OCI-LY3 (cell line): ENCODE results near the gene EXO5.

Source experiments
- H2AFZ ChIP-seq: fragments of 200-600, 300-600 bp; shearing (Covaris generic); 2 replicates; pipeline ENCODE4 v1.6.0; 2014; ENCODE audit warnings: antibody characterized with exemption, low read depth, low read length
- H3K27ac ChIP-seq: fragments of 200-600, 300-600 bp; sonication (generic); 2 replicates; pipeline ENCODE4 v1.5.1; 2014; ENCODE audit warnings: mild to moderate bottlenecking, low read length, moderate library complexity, mixed read lengths
- H3K27me3 ChIP-seq: fragments of 200-600, 300-600 bp; sonication (generic); 2 replicates; pipeline ENCODE4 v1.6.1; 2014; ENCODE audit warnings: low read depth, low read length, mixed read lengths
- H3K36me3 ChIP-seq: fragments of 200-600, 300-600 bp; sonication (generic); replicated peaks from 2 replicates; pipeline ENCODE3; 2014; ENCODE audit warnings: low read depth, low read length, mixed read lengths
- H3K4me1 ChIP-seq: fragments of 300-600, 200-600 bp; sonication (generic); 2 replicates; pipeline ENCODE4 v1.6.1; 2014; ENCODE audit warnings: low read length, mixed read lengths
- H3K4me2 ChIP-seq: fragments of 200-600, 300-600 bp; sonication (generic); 2 replicates; pipeline ENCODE4 v1.6.1; 2014; ENCODE audit warnings: low read length, mixed read lengths
- H3K4me3 ChIP-seq: fragments of 300-600, 200-600 bp; sonication (generic); 2 replicates; pipeline ENCODE4 v1.5.1; 2014; ENCODE audit warnings: antibody characterized with exemption, mild to moderate bottlenecking, low read length, moderate library complexity
- H3K79me2 ChIP-seq: fragments of 300-600, 200-600 bp; shearing (Covaris generic); 2 replicates; pipeline ENCODE4 v1.6.1; 2014; ENCODE audit warnings: mild to moderate bottlenecking, low read length, mixed read lengths
- H3K9ac ChIP-seq: fragments of 300-600, 200-600 bp; shearing (Covaris generic); 2 replicates; pipeline ENCODE4 v1.6.0; 2014; ENCODE audit warnings: mild to moderate bottlenecking, low read length, moderate library complexity
- H3K9me3 ChIP-seq: fragments of 200-600, 300-600 bp; shearing (Covaris generic); 2 replicates; pipeline ENCODE4 v1.6.1; 2014; ENCODE audit warnings: low read length, mixed read lengths; ENCODE audit not compliant: insufficient read depth
- H4K20me1 ChIP-seq: fragments of 200-600, 300-600 bp; sonication (generic); 2 replicates; pipeline ENCODE4 v1.6.1; 2016; ENCODE audit warnings: low read length, mixed read lengths; ENCODE audit not compliant: insufficient read depth
- CTCF ChIP-seq: fragments of 200-600, 300-600 bp; sonication (generic); IDR thresholded peaks from 2 replicates; pipeline ENCODE4 v1.5.1; 2014; ENCODE audit warnings: antibody characterized with exemption, low read length, low read depth
- EZH2phosphoT487 ChIP-seq: fragments of 200-600 bp; shearing (Covaris generic); IDR thresholded peaks from 2 replicates; pipeline ENCODE4 v1.6.1; 2018; ENCODE audit warnings: antibody characterized with exemption, mixed run types, low read depth

EXO5 gene

DNA sequence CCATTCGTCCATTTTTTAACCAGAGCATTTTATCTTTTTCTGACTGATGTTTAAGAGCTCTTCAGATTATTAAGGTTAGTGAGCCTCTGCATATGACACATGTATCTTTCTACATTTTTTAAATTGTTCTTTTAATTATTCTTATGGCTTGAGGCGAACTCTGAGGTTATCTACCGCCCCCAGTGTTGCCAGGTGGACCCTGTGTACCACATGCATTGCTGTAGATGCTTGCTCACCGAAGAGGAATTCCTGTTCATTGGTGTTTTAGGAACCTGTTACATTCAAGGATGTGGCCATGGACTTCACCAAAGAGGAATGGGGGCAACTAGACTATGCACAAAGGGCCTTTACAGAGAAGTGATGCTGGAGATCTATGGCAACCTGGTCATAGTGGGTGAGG lies 54.7 kb downstream of the EXO5 start:
- H4K20me1 ChIP-seq, result no peaks in the 10 kb centered on the region
- H3K27me3 ChIP-seq, result no peaks in the 10 kb centered on the region
- H3K4me2 ChIP-seq, result no peak overlapping the region
- no peaks in the 10 kb centered on the region for H3K9me3 ChIP-seq
- H3K79me2 ChIP-seq, result no peaks in the 10 kb centered on the region
- no peak overlapping the region for H3K27ac ChIP-seq
- no peak overlapping the region for H2AFZ ChIP-seq
- H3K4me3 ChIP-seq, result no peak overlapping the region
- no peaks in the 10 kb centered on the region for H3K4me1 ChIP-seq
- TF ChIP-seq CTCF (no peak), EZH2phosphoT487 (no peak)
- no peaks in the 10 kb centered on the region for H3K36me3 ChIP-seq
- H3K9ac ChIP-seq, result no peak overlapping the region

- no peak for TF ChIP-seq CTCF
- TF ChIP-seq EZH2phosphoT487, result no peak
- Histone ChIP-seq H3K4me1 (no peaks in the 10 kb centered on the region), H2AFZ (no peak overlapping the region), H3K4me3 (no peak overlapping the region), H3K79me2 (no peaks in the 10 kb centered on the region), H3K9me3 (no peaks in the 10 kb centered on the region), H3K4me2 (no peak overlapping the region), H3K9ac (no peak overlapping the region), H3K27ac (no peak overlapping the region), H3K27me3 (no peaks in the 10 kb centered on the region), H4K20me1 (no peaks in the 10 kb centered on the region), H3K36me3 (no peaks in the 10 kb centered on the region)
These were observed 55.9 kb downstream of the EXO5 start for GRCh38 chr1:40564506-40564905.

- Histone ChIP-seq H3K4me2 (no peak overlapping the region), H3K36me3 (no peaks in the 10 kb centered on the region), H3K79me2 (no peaks in the 10 kb centered on the region), H3K27ac (no peak overlapping the region), H3K27me3 (no peaks in the 10 kb centered on the region), H2AFZ (no peak overlapping the region), H3K4me1 (no peaks in the 10 kb centered on the region), H3K4me3 (no peak overlapping the region), H3K9me3 (no peaks in the 10 kb centered on the region), H4K20me1 (no peaks in the 10 kb centered on the region), H3K9ac (no peak overlapping the region)
- TF ChIP-seq CTCF (no peak), EZH2phosphoT487 (no peak)
These were observed 56.3 kb downstream of the EXO5 start for GRCh38 chr1:40564913-40565312.
